Breast epithelium (tissue), 4 donors: Measurements from ENCODE around the gene CCDC71. TPM values are rescaled to one million over a fixed set of nuclear protein-coding genes. Genes with fewer than 3 reads are reported as not detected.

ENCODE experiments used
- DNase-seq, 2 donors: peaks; one replicate each; pipeline ENCODE4 v3.0.0-alpha.2; 2019; ENCODE audit warnings: low spot score in 2 of 2
- H3K27ac ChIP-seq, 2 donors: fragments of 200-600 bp; sonication (generic) in 1 of 2; one replicate each; pipeline ENCODE4 v1.5.1; 2016 to 2019; ENCODE audit warnings: mild to moderate bottlenecking in 1 of 2
- H3K27me3 ChIP-seq, 2 donors: fragments of 200-600 bp; sonication (generic) in 1 of 2; one replicate each; pipeline versions ENCODE4 v1.5.1 to v1.6.0; 2017 to 2019; ENCODE audit warnings: control low read depth in 1 of 2, mild to moderate bottlenecking in 1 of 2
- H3K36me3 ChIP-seq: fragments of 200-600 bp; one replicate; pipeline ENCODE4 v1.5.1; 2019
- H3K4me1 ChIP-seq, 2 donors: fragments of 200-600 bp; sonication (generic); one replicate each; pipeline ENCODE4 v1.5.1; 2016 to 2019; ENCODE audit warnings: control low read depth in 1 of 2
- H3K4me3 ChIP-seq, 3 donors: fragments of 200-600 bp; sonication (generic); 1 replicate in 2 of 3; 2 replicates in 1 of 3; pipeline ENCODE4 v1.5.1; 2016 to 2019; ENCODE audit warnings: mild to moderate bottlenecking in 3 of 3, moderate library complexity in 2 of 3
- H3K9me3 ChIP-seq, 2 donors: fragments of 200-600 bp; sonication (generic) in 1 of 2; one replicate each; pipeline ENCODE4 v1.5.1; 2016 to 2019; ENCODE audit warnings: control low read depth in 1 of 2
- POLR2A ChIP-seq: fragments of 450-650 bp; IDR thresholded peaks from one replicate; pipeline ENCODE4 v1.6.1; 2016; ENCODE audit warnings: antibody characterized with exemption, mild to moderate bottlenecking, moderate library complexity
- POLR2AphosphoS5 ChIP-seq, 3 donors: sonication (generic); formaldehyde crosslinking; IDR thresholded peaks; one replicate each; pipeline ENCODE4 v1.6.1; 2017; ENCODE audit warnings: antibody characterized with exemption in 3 of 3
- intact Hi-C: fragments of 100-400 bp; cut with DNase I; formaldehyde crosslinking; loops from one replicate; pipeline ENCODE4 v1.15.1; 2023; ENCODE audit warnings: low total_unique reads
- total RNA-seq, 3 donors: library from RNA; depleted of rRNA; stranded (reverse); fragments of >200 nt; gene quantifications; one replicate each; pipeline ENCODE4 v1.1.0, GENCODE V29; 2016
- TF ChIP-seq, protein P1 (sequence below), 3 donors: fragments of 450-650 bp; IDR thresholded peaks; one replicate each; pipeline ENCODE4 v1.5.1; 2016 to 2017; ENCODE audit warnings: antibody characterized with exemption in 3 of 3, mild to moderate bottlenecking in 3 of 3, moderate library complexity in 3 of 3

The CCDC71 gene
- total RNA-seq, 3 donors from 2014 or later: 29.0 to 39.7 (median 31.8) TPM

DNA sequence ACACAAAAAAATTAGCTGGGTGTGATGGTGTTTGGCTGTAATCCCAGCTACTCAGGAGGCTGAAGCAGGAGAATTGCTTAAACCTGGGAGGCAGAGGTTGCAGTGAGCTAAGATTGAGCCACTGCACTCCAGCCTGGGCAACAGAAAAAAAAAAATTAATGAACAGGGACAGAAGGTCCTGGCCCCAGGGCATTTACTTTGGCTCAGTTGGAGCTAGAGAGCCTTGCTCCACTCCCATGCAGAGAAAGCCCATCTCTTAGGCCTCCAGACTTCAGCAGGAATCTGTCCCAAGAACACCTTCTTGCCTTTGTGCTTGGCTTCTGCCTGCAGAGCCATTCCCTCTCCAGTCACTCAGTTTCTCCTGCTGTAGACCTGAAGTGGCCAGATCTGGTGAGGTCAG, 14.0 kb upstream of the CCDC71 start:
- Histone ChIP-seq H3K36me3 (no peaks in the 10 kb centered on the region), H3K27ac (no peak overlapping the region), H3K27me3 (no peaks in the 10 kb centered on the region), H3K4me3 (no peak overlapping the region), H3K9me3 (no peaks in the 10 kb centered on the region), H3K4me1 (no peaks in the 10 kb centered on the region)
- peak in 1 of 2 donors; percentile 59 for DNase-seq
- TF ChIP-seq POLR2AphosphoS5 (IDR thresholded peaks at IDR 0.05): no peak
- intact Hi-C loops: no loop called here

DNA sequence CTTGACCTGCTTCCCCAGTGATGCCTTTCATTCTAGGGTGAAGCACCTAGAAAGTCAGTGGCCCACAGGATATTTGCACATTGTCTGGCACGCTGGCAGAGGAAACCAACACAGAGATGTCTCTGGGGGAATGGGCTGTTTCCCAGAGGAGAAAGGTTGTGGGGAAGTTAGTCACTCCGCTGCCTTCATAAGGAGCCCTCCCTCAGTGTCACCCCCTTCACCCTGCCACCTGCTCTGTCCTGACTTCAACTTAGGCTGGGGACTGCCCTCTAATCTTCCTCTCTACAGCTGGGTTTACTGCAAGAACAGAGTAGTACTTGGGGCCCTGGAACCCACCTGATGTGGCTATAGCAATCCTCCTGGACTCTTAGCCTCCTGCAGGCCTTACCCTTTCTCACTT, 10.9 kb upstream of the CCDC71 start:
- H3K36me3 ChIP-seq: no peaks in the 10 kb centered on the region
- H3K4me3 ChIP-seq: no peak overlapping the region
- H3K9me3 ChIP-seq: no peaks in the 10 kb centered on the region
- no peak for TF ChIP-seq POLR2A
- TF ChIP-seq, protein P1, sequence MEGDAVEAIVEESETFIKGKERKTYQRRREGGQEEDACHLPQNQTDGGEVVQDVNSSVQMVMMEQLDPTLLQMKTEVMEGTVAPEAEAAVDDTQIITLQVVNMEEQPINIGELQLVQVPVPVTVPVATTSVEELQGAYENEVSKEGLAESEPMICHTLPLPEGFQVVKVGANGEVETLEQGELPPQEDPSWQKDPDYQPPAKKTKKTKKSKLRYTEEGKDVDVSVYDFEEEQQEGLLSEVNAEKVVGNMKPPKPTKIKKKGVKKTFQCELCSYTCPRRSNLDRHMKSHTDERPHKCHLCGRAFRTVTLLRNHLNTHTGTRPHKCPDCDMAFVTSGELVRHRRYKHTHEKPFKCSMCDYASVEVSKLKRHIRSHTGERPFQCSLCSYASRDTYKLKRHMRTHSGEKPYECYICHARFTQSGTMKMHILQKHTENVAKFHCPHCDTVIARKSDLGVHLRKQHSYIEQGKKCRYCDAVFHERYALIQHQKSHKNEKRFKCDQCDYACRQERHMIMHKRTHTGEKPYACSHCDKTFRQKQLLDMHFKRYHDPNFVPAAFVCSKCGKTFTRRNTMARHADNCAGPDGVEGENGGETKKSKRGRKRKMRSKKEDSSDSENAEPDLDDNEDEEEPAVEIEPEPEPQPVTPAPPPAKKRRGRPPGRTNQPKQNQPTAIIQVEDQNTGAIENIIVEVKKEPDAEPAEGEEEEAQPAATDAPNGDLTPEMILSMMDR (IDR thresholded peaks at IDR 0.05): no peak
- no peak for TF ChIP-seq POLR2AphosphoS5 (IDR thresholded peaks at IDR 0.05)
- DNase-seq: no peak
- intact Hi-C loops: loop anchor here (10.0 kb wide), 1 partner anchor 278 kb away; no protein-coding TSS in a partner anchor
- H3K27ac ChIP-seq: no peak overlapping the region
- H3K4me1 ChIP-seq: peaks cover 8 to 11% of the 10 kb centered on the region in 2 donors
- H3K27me3 ChIP-seq: no peaks in the 10 kb centered on the region

DNA sequence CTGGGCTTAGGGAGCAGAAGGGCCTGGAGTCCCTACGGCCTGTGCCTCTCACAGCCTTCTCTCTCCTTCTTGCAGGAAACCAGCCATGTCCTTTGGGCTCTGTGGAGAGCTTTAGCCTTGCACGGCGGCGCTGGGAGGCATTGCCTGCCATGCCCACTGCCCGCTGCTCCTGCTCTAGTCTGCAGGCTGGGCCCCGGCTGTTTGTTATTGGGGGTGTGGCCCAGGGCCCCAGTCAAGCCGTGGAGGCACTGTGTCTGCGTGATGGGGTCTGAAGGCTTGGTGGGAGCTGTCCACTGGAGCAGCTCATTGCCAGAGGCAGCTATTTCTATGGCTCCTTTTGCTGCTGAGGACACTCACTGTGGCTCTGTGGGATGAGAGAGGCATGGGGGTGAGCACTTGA, 9.4 kb upstream of the CCDC71 start:
- Histone ChIP-seq H3K4me1 (peaks cover 8 to 11% of the 10 kb centered on the region in 2 donors), H3K27me3 (no peaks in the 10 kb centered on the region), H3K9me3 (no peaks in the 10 kb centered on the region), H3K36me3 (no peaks in the 10 kb centered on the region), H3K4me3 (no peak overlapping the region), H3K27ac (no peak overlapping the region)
- TF ChIP-seq POLR2A: no peak
- TF ChIP-seq, protein P1 (IDR thresholded peaks at IDR 0.05): no peak
- TF ChIP-seq POLR2AphosphoS5 (IDR thresholded peaks at IDR 0.05): no peak
- DNase-seq: no peak
- intact Hi-C loops: loop anchor here (10.0 kb wide), 1 partner anchor 279 kb away; no protein-coding TSS in a partner anchor

DNA sequence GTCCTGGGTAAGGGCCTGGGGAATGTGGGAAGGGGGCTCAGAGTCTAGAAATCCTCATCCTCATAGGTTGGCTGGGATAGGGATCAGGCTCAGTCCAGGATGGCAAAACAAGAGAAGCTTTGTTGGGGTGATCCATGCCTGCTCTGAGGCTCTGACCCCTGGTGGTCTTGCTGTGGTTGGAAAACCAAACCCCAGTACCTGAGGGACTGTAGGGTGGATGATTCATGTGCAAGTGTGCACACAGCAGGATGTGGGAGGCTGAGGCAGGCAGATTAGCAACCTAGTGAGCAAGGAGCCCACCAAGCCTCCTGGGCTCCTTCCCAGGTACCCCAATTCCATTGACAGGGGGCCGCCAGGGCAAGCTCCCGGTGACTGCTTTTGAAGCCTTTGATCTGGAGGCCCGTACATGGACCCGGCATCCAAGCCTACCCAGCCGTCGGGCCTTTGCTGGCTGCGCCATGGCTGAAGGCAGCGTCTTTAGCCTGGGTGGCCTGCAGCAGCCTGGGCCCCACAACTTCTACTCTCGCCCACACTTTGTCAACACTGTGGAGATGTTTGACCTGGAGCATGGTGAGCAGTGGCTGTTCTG, 8.4 kb upstream of the CCDC71 start:
- intact Hi-C loops: loop anchor here (10.0 kb wide), 1 partner anchor 280 kb away; no protein-coding TSS in a partner anchor
- no peaks in the 10 kb centered on the region for H3K9me3 ChIP-seq
- TF ChIP-seq POLR2AphosphoS5 (IDR thresholded peaks at IDR 0.05) (no peak), POLR2A (no peak)
- TF ChIP-seq, protein P1 (IDR thresholded peaks at IDR 0.05): no peak
- H3K36me3 ChIP-seq: no peaks in the 10 kb centered on the region
- no peaks in the 10 kb centered on the region for H3K27me3 ChIP-seq
- DNase-seq: no peak
- H3K4me3 ChIP-seq: peak overlapping the region in 1 of 3 donors; percentile 75
- peaks cover 8 to 11% of the 10 kb centered on the region in 2 donors for H3K4me1 ChIP-seq
- H3K27ac ChIP-seq: peak overlapping the region in 1 of 2 donors; percentile 82

DNA sequence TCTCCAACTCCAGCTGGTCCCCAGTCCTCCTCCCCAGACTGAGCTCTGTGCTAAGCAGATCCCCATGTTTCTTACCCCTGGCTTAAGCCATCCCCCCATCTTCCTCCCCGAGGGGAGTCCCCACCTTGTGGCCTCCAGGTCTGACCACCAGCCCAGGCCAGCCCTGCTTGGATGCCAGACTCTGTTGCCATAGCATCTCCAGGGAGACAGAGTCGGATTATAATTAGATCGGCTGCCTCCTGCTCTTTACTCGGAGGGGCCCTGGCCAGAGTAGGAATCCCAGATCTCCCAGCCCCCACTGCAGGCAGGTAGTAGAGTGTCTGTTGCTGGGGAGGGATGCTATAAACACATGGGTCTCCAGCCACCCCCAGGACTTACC, 7.7 kb upstream of the CCDC71 start:
- H3K27ac ChIP-seq: peak overlapping the region; percentile 82 to 85
- H3K36me3 ChIP-seq: no peaks in the 10 kb centered on the region
- DNase-seq: no peak
- H3K4me3 ChIP-seq: peak overlapping the region; percentile 65 to 81 (median 75)
- no peaks in the 10 kb centered on the region for H3K9me3 ChIP-seq
- intact Hi-C loops: loop anchor here (10.0 kb wide), 1 partner anchor 281 kb away; no protein-coding TSS in a partner anchor
- no peak for TF ChIP-seq POLR2AphosphoS5 (IDR thresholded peaks at IDR 0.05)
- no peak for TF ChIP-seq POLR2A
- TF ChIP-seq, protein P1 (IDR thresholded peaks at IDR 0.05): no peak
- peaks cover 8 to 11% of the 10 kb centered on the region in 2 donors for H3K4me1 ChIP-seq
- H3K27me3 ChIP-seq: no peaks in the 10 kb centered on the region
